Tibial nerve (tissue), 4 donors: ENCODE measurements around the gene ZBTB40. TPM values are rescaled to one million over a fixed set of nuclear protein-coding genes. Genes with fewer than 3 reads are reported as not detected.

Source experiments
- DNase-seq, 2 donors: peaks; one replicate each; pipeline ENCODE4 v3.0.0-alpha.2; 2019; ENCODE audit warnings: low spot score in 2 of 2
- H3K27ac ChIP-seq, 4 donors: fragments of 200-600 bp; sonication (generic) in 3 of 4; one replicate each; pipeline ENCODE4 v1.5.1; 2017 to 2019; ENCODE audit warnings: mild to moderate bottlenecking in 1 of 4
- H3K27me3 ChIP-seq, 2 donors: fragments of 200-600 bp; sonication (generic) in 1 of 2; one replicate each; pipeline versions ENCODE4 v1.5.1 to v1.6.0; 2017 to 2019
- H3K36me3 ChIP-seq, 3 donors: fragments of 200-600 bp; sonication (generic); one replicate each; pipeline ENCODE4 v1.5.1; 2018 to 2019
- H3K4me1 ChIP-seq, 4 donors: fragments of 200-600 bp; sonication (generic) in 3 of 4; one replicate each; pipeline ENCODE4 v1.5.1; 2017 to 2019
- H3K4me3 ChIP-seq, 4 donors: fragments of 200-600 bp; sonication (generic) in 3 of 4; one replicate each; pipeline ENCODE4 v1.5.1; 2017 to 2019; ENCODE audit warnings: mild to moderate bottlenecking in 1 of 4, moderate library complexity in 1 of 4
- H3K9me3 ChIP-seq, 4 donors: fragments of 200-600 bp; sonication (generic) in 3 of 4; one replicate each; pipeline ENCODE4 v1.5.1; 2017 to 2019
- CTCF ChIP-seq, 5 experiments: fragments of 200-600 bp in 3 of 5; fragments of 450-650 bp in 2 of 5; sonication (generic) in 3 of 5; IDR thresholded peaks; one replicate each; pipeline ENCODE4 v1.5.1; 2016 to 2019; ENCODE audit warnings: antibody characterized with exemption in 5 of 5, mild to moderate bottlenecking in 3 of 5, moderate library complexity in 2 of 5
- EP300 ChIP-seq, 2 donors: sonication (generic); formaldehyde crosslinking; IDR thresholded peaks; one replicate each; pipeline ENCODE4 v1.6.1; 2017; ENCODE audit warnings: antibody characterized with exemption in 2 of 2, mild to moderate bottlenecking in 1 of 2
- POLR2A ChIP-seq, 2 donors: fragments of 450-650 bp; IDR thresholded peaks; one replicate each; pipeline ENCODE4 v1.6.1; 2017; ENCODE audit warnings: antibody characterized with exemption in 2 of 2, mild to moderate bottlenecking in 2 of 2, moderate library complexity in 2 of 2
- WGBS, 2 donors: methylation state at CpG; one replicate each; pipeline ENCODE4 v1.1.5; 2018; 5-methylcytosine and 5-hydroxymethylcytosine counted together
- total RNA-seq, 4 donors: library from RNA; depleted of rRNA; stranded (reverse); fragments of >200 nt; gene quantifications; one replicate each; pipeline ENCODE4 v1.1.0, GENCODE V29; 2016

Gene ZBTB40
- total RNA-seq, 4 donors from 2014 or later: 17.8 to 21.2 (median 18.2) TPM

GRCh38 chr1:22498463-22498862 is 46.8 kb downstream of the ZBTB40 start:
- peaks cover 6 to 48% (median 19%) of the 10 kb centered on the region in 4 donors for H3K4me1 ChIP-seq
- peak overlapping the region in 1 of 4 donors; percentile 18 for H3K27ac ChIP-seq
- no peak for TF ChIP-seq EP300 (IDR thresholded peaks at IDR 0.05)
- TF ChIP-seq CTCF (IDR thresholded peaks at IDR 0.05): no peak
- TF ChIP-seq POLR2A (IDR thresholded peaks at IDR 0.05): no peak
- DNase-seq: no peak
- no peaks in the 10 kb centered on the region for H3K9me3 ChIP-seq
- no peak overlapping the region for H3K4me3 ChIP-seq
- 74 to 99% methylated on average over 2 of the region's 2 CpGs for WGBS, 2 donors
- H3K36me3 ChIP-seq: peaks cover 0 to 21% (median 0%) of the 10 kb centered on the region in 3 donors
- no peaks in the 10 kb centered on the region for H3K27me3 ChIP-seq

- no peaks in the 10 kb centered on the region for H3K27me3 ChIP-seq
- H3K4me1 ChIP-seq: peaks cover 6 to 45% (median 19%) of the 10 kb centered on the region in 4 donors
- peaks cover 0 to 14% (median 0%) of the 10 kb centered on the region in 3 donors for H3K36me3 ChIP-seq
- TF ChIP-seq CTCF (IDR thresholded peaks at IDR 0.05) (no peak), EP300 (IDR thresholded peaks at IDR 0.05) (no peak), POLR2A (IDR thresholded peaks at IDR 0.05) (no peak)
- no peak overlapping the region for H3K4me3 ChIP-seq
- WGBS, 2 donors: 57 to 76% methylated on average over 4 of the region's 4 CpGs
- H3K9me3 ChIP-seq: no peaks in the 10 kb centered on the region
- H3K27ac ChIP-seq: peak overlapping the region in 2 of 4 donors; percentile 13 to 55
- DNase-seq: no peak
Measured at GRCh38 chr1:22500058-22500457, 48.4 kb downstream of the ZBTB40 start.

GRCh38 chr1:22500471-22500870 is 48.8 kb downstream of the ZBTB40 start:
- Histone ChIP-seq H3K27ac (peak overlapping the region in 2 of 4 donors; percentile 13 to 55), H3K27me3 (no peaks in the 10 kb centered on the region), H3K4me1 (peaks cover 6 to 41% (median 19%) of the 10 kb centered on the region in 4 donors), H3K9me3 (no peaks in the 10 kb centered on the region), H3K36me3 (peaks cover 0 to 14% (median 0%) of the 10 kb centered on the region in 3 donors), H3K4me3 (no peak overlapping the region)
- 12 to 20% methylated on average over 6 of the region's 6 CpGs for WGBS, 2 donors
- DNase-seq: peak in 1 of 2 donors; percentile 11
- TF ChIP-seq CTCF (IDR thresholded peaks at IDR 0.05) (no peak), POLR2A (IDR thresholded peaks at IDR 0.05) (no peak), EP300 (IDR thresholded peaks at IDR 0.05) (no peak)

GRCh38 chr1:22502202-22502601 is 50.6 kb downstream of the ZBTB40 start:
- DNase-seq: no peak
- Histone ChIP-seq H3K4me1 (peaks cover 6 to 37% (median 19%) of the 10 kb centered on the region in 4 donors), H3K27me3 (no peaks in the 10 kb centered on the region), H3K4me3 (no peak overlapping the region), H3K9me3 (no peaks in the 10 kb centered on the region), H3K36me3 (peaks cover 0 to 14% (median 0%) of the 10 kb centered on the region in 3 donors), H3K27ac (no peak overlapping the region)
- WGBS, 2 donors: 78 to 96% methylated on average over 1 of the region's 1 CpG
- TF ChIP-seq POLR2A (IDR thresholded peaks at IDR 0.05) (no peak), CTCF (IDR thresholded peaks at IDR 0.05) (no peak), EP300 (IDR thresholded peaks at IDR 0.05) (no peak)

GRCh38 chr1:22503721-22504410 is 52.2 kb downstream of the ZBTB40 start:
- H3K4me1 ChIP-seq: peaks cover 6 to 30% (median 18%) of the 10 kb centered on the region in 4 donors
- no peak overlapping the region for H3K4me3 ChIP-seq
- H3K9me3 ChIP-seq: no peaks in the 10 kb centered on the region
- TF ChIP-seq EP300 (IDR thresholded peaks at IDR 0.05) (no peak), POLR2A (IDR thresholded peaks at IDR 0.05) (no peak), CTCF (IDR thresholded peaks at IDR 0.05) (no peak)
- 38 to 40% methylated on average over 2 of the region's 2 CpGs for WGBS, 2 donors
- no peak overlapping the region for H3K27ac ChIP-seq
- no peaks in the 10 kb centered on the region for H3K27me3 ChIP-seq
- peaks cover 0 to 31% (median 0%) of the 10 kb centered on the region in 3 donors for H3K36me3 ChIP-seq
- DNase-seq: no peak
